Trophoblast cell (in vitro differentiated cells and primary cell): ENCODE measurements around the gene NR6A1.

Experiments used
- DNase-seq, 2 donors: peaks; one replicate each; pipeline ENCODE4 v3.0.0-alpha.2; 2016
- H2AFZ ChIP-seq: 2 replicates; pipeline ENCODE4 v1.6.1; 2013; ENCODE audit warnings: low read length, moderate library complexity, mild to moderate bottlenecking; ENCODE audit not compliant: insufficient read depth, poor library complexity
- H2AK5ac ChIP-seq: 2 replicates; pipeline ENCODE4 v1.6.1; 2013; ENCODE audit warnings: mild to moderate bottlenecking, low read length
- H2BK120ac ChIP-seq: 2 replicates; pipeline ENCODE4 v1.6.1; 2013; ENCODE audit warnings: low read length, mild to moderate bottlenecking, moderate library complexity; ENCODE audit not compliant: insufficient read depth, poor library complexity
- H2BK12ac ChIP-seq: 2 replicates; pipeline ENCODE4 v1.6.1; 2013; ENCODE audit warnings: mild to moderate bottlenecking, low read length, moderate library complexity
- H2BK5ac ChIP-seq: 2 replicates; pipeline ENCODE4 v1.6.1; 2013; ENCODE audit warnings: low read length, low read depth, moderate library complexity, mild to moderate bottlenecking; ENCODE audit not compliant: poor library complexity
- H3K14ac ChIP-seq: 2 replicates; pipeline ENCODE4 v1.6.1; 2013; ENCODE audit warnings: mild to moderate bottlenecking, low read length
- H3K18ac ChIP-seq: 2 replicates; pipeline ENCODE4 v1.6.1; 2013; ENCODE audit warnings: mild to moderate bottlenecking, low read length
- H3K23ac ChIP-seq: 2 replicates; pipeline ENCODE4 v1.6.1; 2013; ENCODE audit warnings: low read length
- H3K27ac ChIP-seq: 2 replicates; pipeline ENCODE4 v1.5.1; 2013; ENCODE audit warnings: low read depth, mild to moderate bottlenecking, inconsistent platforms, low read length, moderate library complexity
- H3K27me3 ChIP-seq: 2 replicates; pipeline ENCODE4 v1.6.1; 2013; ENCODE audit warnings: inconsistent platforms, mild to moderate bottlenecking, low read length, moderate library complexity; ENCODE audit not compliant: insufficient read depth
- H3K36me3 ChIP-seq, 2 experiments: 1 replicate in 1 of 2; 2 replicates in 1 of 2; pipeline ENCODE4 v1.6.1; 2013; ENCODE audit warnings: low read length in 2 of 2, mild to moderate bottlenecking in 2 of 2, moderate library complexity in 1 of 2; ENCODE audit not compliant: insufficient read depth in 2 of 2, control insufficient read depth in 1 of 2
- H3K4ac ChIP-seq: 2 replicates; pipeline ENCODE4 v1.6.1; 2013; ENCODE audit warnings: low read depth, mild to moderate bottlenecking, low read length, moderate library complexity
- H3K4me1 ChIP-seq, 2 experiments: 1 replicate in 1 of 2; 2 replicates in 1 of 2; pipeline ENCODE4 v1.6.1; 2013; ENCODE audit warnings: low read length in 2 of 2, mild to moderate bottlenecking in 2 of 2, moderate library complexity in 1 of 2; ENCODE audit not compliant: insufficient read depth in 2 of 2, control insufficient read depth in 1 of 2
- H3K4me2 ChIP-seq: 2 replicates; pipeline ENCODE4 v1.6.1; 2013; ENCODE audit warnings: inconsistent platforms, mild to moderate bottlenecking, low read length, moderate library complexity
- H3K4me3 ChIP-seq: 2 replicates; pipeline ENCODE4 v1.5.1; 2013; ENCODE audit warnings: mild to moderate bottlenecking, low read depth, low read length, inconsistent platforms
- H3K79me1 ChIP-seq: one replicate; pipeline ENCODE4 v1.6.1; 2013; ENCODE audit warnings: low read length
- H3K79me2 ChIP-seq: 2 replicates; pipeline ENCODE4 v1.6.1; 2013; ENCODE audit warnings: low read length, mild to moderate bottlenecking; ENCODE audit not compliant: control insufficient read depth, insufficient read depth, poor library complexity
- H3K9ac ChIP-seq: 2 replicates; pipeline ENCODE4 v1.6.1; 2013; ENCODE audit warnings: mild to moderate bottlenecking, low read length
- H3K9me3 ChIP-seq: 2 replicates; pipeline ENCODE4 v1.6.1; 2013; ENCODE audit warnings: low read depth, mild to moderate bottlenecking, control low read depth, inconsistent platforms, low read length; ENCODE audit not compliant: insufficient read depth
- H4K12ac ChIP-seq: 2 replicates; pipeline ENCODE4 v1.6.1; 2013; ENCODE audit warnings: low read depth, mild to moderate bottlenecking, low read length, moderate library complexity
- H4K8ac ChIP-seq: 2 replicates; pipeline ENCODE4 v1.6.1; 2013; ENCODE audit warnings: low read depth, mild to moderate bottlenecking, low read length, moderate library complexity
- H4K91ac ChIP-seq: one replicate; pipeline ENCODE4 v1.6.1; 2013; ENCODE audit warnings: low read depth, mild to moderate bottlenecking, low read length, moderate library complexity
- WGBS: extraction: QIAGEN DNeasy Blood & Tissue Kit; methylation state at CpG from one replicate; pipeline ENCODE4 v1.1.7; 2013; ENCODE audit warnings: missing lambda C conversion rate; ENCODE audit not compliant: insufficient read length, insufficient coverage; ENCODE audit errors: extremely low coverage; 5-methylcytosine and 5-hydroxymethylcytosine counted together

The NR6A1 gene

GRCh38 chr9:124611106-124611505, 160.0 kb downstream of the NR6A1 start:
- Histone ChIP-seq H3K9ac (no peak overlapping the region), H2BK5ac (no peak overlapping the region), H3K4ac (no peak overlapping the region), H3K4me1 (no peaks in the 10 kb centered on the region), H2BK120ac (no peak overlapping the region), H2AFZ (no peak overlapping the region), H2AK5ac (no peak overlapping the region), H3K18ac (no peak overlapping the region), H3K4me2 (no peak overlapping the region), H3K27ac (no peak overlapping the region), H4K91ac (no peak overlapping the region), H3K27me3 (no peaks in the 10 kb centered on the region), H3K14ac (no peak overlapping the region), H2BK12ac (no peak overlapping the region), H3K23ac (no peak overlapping the region), H4K12ac (no peak overlapping the region), H3K79me1 (peaks cover 2% of the 10 kb centered on the region), H3K4me3 (no peak overlapping the region), H3K9me3 (no peaks in the 10 kb centered on the region), H3K79me2 (no peaks in the 10 kb centered on the region), H3K36me3 (no peaks in the 10 kb centered on the region), H4K8ac (no peak overlapping the region)
- no peak for DNase-seq
- WGBS = no CpG with 5 or more reads among the region's 2 CpGs

GRCh38 chr9:124606027-124606426, 165.1 kb downstream of the NR6A1 start:
- H2BK5ac ChIP-seq = no peak overlapping the region
- no CpG with 5 or more reads among the region's 2 CpGs for WGBS
- no peak overlapping the region for H3K27ac ChIP-seq
- no peak overlapping the region for H3K9ac ChIP-seq
- no peaks in the 10 kb centered on the region for H3K79me2 ChIP-seq
- DNase-seq = no peak
- H3K18ac ChIP-seq = no peak overlapping the region
- no peak overlapping the region for H3K4ac ChIP-seq
- H3K4me1 ChIP-seq = peaks cover 0 to 3% of the 10 kb centered on the region in 2 experiments
- no peak overlapping the region for H2AK5ac ChIP-seq
- H2BK120ac ChIP-seq = no peak overlapping the region
- no peaks in the 10 kb centered on the region for H3K27me3 ChIP-seq
- no peak overlapping the region for H2AFZ ChIP-seq
- H3K79me1 ChIP-seq = peaks cover 2% of the 10 kb centered on the region
- H3K4me2 ChIP-seq = no peak overlapping the region
- no peaks in the 10 kb centered on the region for H3K36me3 ChIP-seq
- no peak overlapping the region for H4K91ac ChIP-seq
- H2BK12ac ChIP-seq = no peak overlapping the region
- H3K14ac ChIP-seq = no peak overlapping the region
- H4K8ac ChIP-seq = no peak overlapping the region
- no peak overlapping the region for H3K23ac ChIP-seq
- no peak overlapping the region for H3K4me3 ChIP-seq
- H3K9me3 ChIP-seq = no peaks in the 10 kb centered on the region
- no peak overlapping the region for H4K12ac ChIP-seq

- DNase-seq = no peak
- no peak overlapping the region for H4K91ac ChIP-seq
- H3K4me1 ChIP-seq = peaks cover 0 to 3% of the 10 kb centered on the region in 2 experiments
- no peak overlapping the region for H2AFZ ChIP-seq
- no peak overlapping the region for H3K4ac ChIP-seq
- H3K14ac ChIP-seq = no peak overlapping the region
- H3K79me1 ChIP-seq = peaks cover 2% of the 10 kb centered on the region
- no peak overlapping the region for H3K4me2 ChIP-seq
- H3K4me3 ChIP-seq = no peak overlapping the region
- no peaks in the 10 kb centered on the region for H3K79me2 ChIP-seq
- H3K18ac ChIP-seq = no peak overlapping the region
- no peak overlapping the region for H3K9ac ChIP-seq
- H2AK5ac ChIP-seq = no peak overlapping the region
- no peaks in the 10 kb centered on the region for H3K36me3 ChIP-seq
- H2BK120ac ChIP-seq = no peak overlapping the region
- H3K9me3 ChIP-seq = no peaks in the 10 kb centered on the region
- H4K12ac ChIP-seq = no peak overlapping the region
- H3K27ac ChIP-seq = no peak overlapping the region
- H2BK12ac ChIP-seq = no peak overlapping the region
- WGBS = no CpG with 5 or more reads among the region's 4 CpGs
- no peak overlapping the region for H2BK5ac ChIP-seq
- H3K23ac ChIP-seq = no peak overlapping the region
- H3K27me3 ChIP-seq = no peaks in the 10 kb centered on the region
- no peak overlapping the region for H4K8ac ChIP-seq
Observed at GRCh38 chr9:124605258-124605657, 165.9 kb downstream of the NR6A1 start.

GRCh38 chr9:124602632-124603031, 168.5 kb downstream of the NR6A1 start:
- WGBS = no CpG with 5 or more reads among the region's 2 CpGs
- Histone ChIP-seq H2AFZ (no peak overlapping the region), H3K9me3 (peaks cover 1% of the 10 kb centered on the region), H3K23ac (no peak overlapping the region), H4K8ac (no peak overlapping the region), H4K12ac (no peak overlapping the region), H3K18ac (no peak overlapping the region), H3K4me1 (peaks cover 3 to 4% of the 10 kb centered on the region in 2 experiments), H4K91ac (no peak overlapping the region), H3K79me1 (peaks cover 3% of the 10 kb centered on the region), H3K14ac (no peak overlapping the region), H3K79me2 (no peaks in the 10 kb centered on the region), H3K9ac (no peak overlapping the region), H3K27ac (no peak overlapping the region), H3K4me3 (no peak overlapping the region), H3K27me3 (no peaks in the 10 kb centered on the region), H2BK5ac (no peak overlapping the region), H3K4me2 (no peak overlapping the region), H2AK5ac (no peak overlapping the region), H2BK120ac (no peak overlapping the region), H2BK12ac (no peak overlapping the region), H3K36me3 (no peaks in the 10 kb centered on the region), H3K4ac (no peak overlapping the region)
- no peak for DNase-seq
